Stomach (tissue), 9 donors: ENCODE results near the gene CFAP92. TPM values are rescaled to one million over a fixed set of nuclear protein-coding genes. Genes with fewer than 3 reads are reported as not detected.

ENCODE experiments used
- DNase-seq, 2 donors: peaks; one replicate each; pipeline versions ENCODE4 v3.0.0 to v3.0.0-alpha.2; 2013 to 2019
- H3K27ac ChIP-seq, 5 donors: fragments of 200-600 bp in 4 of 5; sonication (generic) in 4 of 5; one replicate each; pipeline ENCODE4 v1.5.1; 2013 to 2019; ENCODE audit warnings: mild to moderate bottlenecking in 1 of 5, moderate library complexity in 1 of 5
- H3K27me3 ChIP-seq, 3 donors: fragments of 200-600 bp; sonication (generic); one replicate each; pipeline ENCODE4 v1.5.1; 2017 to 2019; ENCODE audit warnings: mixed run types in 1 of 3
- H3K36me3 ChIP-seq, 4 donors: fragments of 200-600 bp; sonication (generic); 1 replicate in 3 of 4; 2 replicates in 1 of 4; pipeline ENCODE4 v1.5.1; 2016 to 2019
- H3K4me1 ChIP-seq, 4 donors: fragments of 200-600 bp; sonication (generic); one replicate each; pipeline ENCODE4 v1.5.1; 2016 to 2019
- H3K4me3 ChIP-seq, 4 donors: fragments of 200-600 bp; sonication (generic) in 3 of 4; one replicate each; pipeline ENCODE4 v1.5.1; 2016 to 2019; ENCODE audit warnings: mild to moderate bottlenecking in 1 of 4
- H3K9me3 ChIP-seq, 4 donors: fragments of 200-600 bp; sonication (generic); one replicate each; pipeline ENCODE4 v1.5.1; 2016 to 2019
- EP300 ChIP-seq: sonication (generic); formaldehyde crosslinking; IDR thresholded peaks from one replicate; pipeline ENCODE4 v1.6.1; 2017; ENCODE audit warnings: antibody characterized with exemption
- POLR2A ChIP-seq, 4 donors: fragments of 450-650 bp; IDR thresholded peaks; one replicate each; pipeline ENCODE4 v1.6.1; 2016; ENCODE audit warnings: antibody characterized with exemption in 4 of 4, control low read depth in 2 of 4, mild to moderate bottlenecking in 1 of 4, moderate library complexity in 1 of 4
- POLR2AphosphoS5 ChIP-seq, 3 donors: sonication (generic); formaldehyde crosslinking; IDR thresholded peaks; one replicate each; pipeline ENCODE4 v1.6.1; 2016; ENCODE audit warnings: antibody characterized with exemption in 3 of 3
- WGBS, 5 donors: extraction: QIAGEN DNeasy Blood & Tissue Kit in 3 of 5; methylation state at CpG; one replicate each; pipeline versions ENCODE4 v1.1.5 to v1.1.7; 2013 to 2018; 5-methylcytosine and 5-hydroxymethylcytosine counted together
- intact Hi-C: fragments of 100-400 bp; cut with DNase I; formaldehyde crosslinking; loops from one replicate; pipeline ENCODE4 v1.15.1; 2023; ENCODE audit warnings: low total_unique reads
- polyA plus RNA-seq, 3 donors: library from polyadenylated mRNA; stranded (reverse); fragments of 200-250 nt; gene quantifications; one replicate each; pipeline ENCODE4 v1.2.3, GENCODE V29; 2013
- total RNA-seq, 5 donors: library from RNA; depleted of rRNA; stranded (reverse); fragments of >200 nt; gene quantifications; one replicate each; pipeline versions ENCODE4 v1.1.0 to v1.2.3, GENCODE V29; 2014 to 2016
- TF ChIP-seq, protein P1 (sequence below), 7 experiments: fragments of 450-650 bp in 4 of 7; fragments of 200-600 bp in 3 of 7; sonication (generic) in 3 of 7; IDR thresholded peaks; one replicate each; pipeline ENCODE4 v1.5.1; 2016 to 2019; ENCODE audit warnings: antibody characterized with exemption in 7 of 7, control low read depth in 2 of 7, mild to moderate bottlenecking in 1 of 7
- donor health status: healthy with polysubstance abuse.
- donor health status: Bipolar disorder and iron deficiency.
- donor health status: healthy.

CFAP92 gene
- total and polyA plus RNA-seq, 8 donors = 0.50 to 13.4 (median 2.3) TPM

DNA sequence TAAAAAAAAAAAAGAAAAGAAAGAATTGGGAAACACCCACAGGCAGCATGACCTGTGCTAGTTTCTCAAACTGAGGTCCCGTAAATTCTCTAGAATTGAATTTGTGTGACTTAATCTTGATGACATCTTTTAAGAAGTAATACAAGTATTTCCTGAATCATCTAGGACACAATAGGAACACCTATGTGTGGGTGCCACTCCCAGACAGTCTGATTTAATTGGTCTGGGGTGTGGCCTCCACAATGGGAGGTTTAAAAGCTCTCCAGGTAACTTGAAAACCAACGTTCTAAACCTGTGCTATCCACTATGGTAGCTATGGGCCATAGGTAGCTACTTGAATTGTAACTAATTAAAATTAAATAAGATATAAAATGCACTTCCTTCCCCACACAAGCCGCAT, 28.1 kb downstream of the CFAP92 start:
- Histone ChIP-seq H3K4me3 (no peak overlapping the region), H3K27ac (no peak overlapping the region), H3K4me1 (peaks cover 0 to 19% (median 6%) of the 10 kb centered on the region in 4 donors), H3K27me3 (no peaks in the 10 kb centered on the region), H3K36me3 (no peaks in the 10 kb centered on the region), H3K9me3 (no peaks in the 10 kb centered on the region)
- DNase-seq = no peak
- 68 to 83% (median 76%) methylated on average over 3 of the region's 3 CpGs for WGBS, 5 donors
- TF ChIP-seq, protein P1, sequence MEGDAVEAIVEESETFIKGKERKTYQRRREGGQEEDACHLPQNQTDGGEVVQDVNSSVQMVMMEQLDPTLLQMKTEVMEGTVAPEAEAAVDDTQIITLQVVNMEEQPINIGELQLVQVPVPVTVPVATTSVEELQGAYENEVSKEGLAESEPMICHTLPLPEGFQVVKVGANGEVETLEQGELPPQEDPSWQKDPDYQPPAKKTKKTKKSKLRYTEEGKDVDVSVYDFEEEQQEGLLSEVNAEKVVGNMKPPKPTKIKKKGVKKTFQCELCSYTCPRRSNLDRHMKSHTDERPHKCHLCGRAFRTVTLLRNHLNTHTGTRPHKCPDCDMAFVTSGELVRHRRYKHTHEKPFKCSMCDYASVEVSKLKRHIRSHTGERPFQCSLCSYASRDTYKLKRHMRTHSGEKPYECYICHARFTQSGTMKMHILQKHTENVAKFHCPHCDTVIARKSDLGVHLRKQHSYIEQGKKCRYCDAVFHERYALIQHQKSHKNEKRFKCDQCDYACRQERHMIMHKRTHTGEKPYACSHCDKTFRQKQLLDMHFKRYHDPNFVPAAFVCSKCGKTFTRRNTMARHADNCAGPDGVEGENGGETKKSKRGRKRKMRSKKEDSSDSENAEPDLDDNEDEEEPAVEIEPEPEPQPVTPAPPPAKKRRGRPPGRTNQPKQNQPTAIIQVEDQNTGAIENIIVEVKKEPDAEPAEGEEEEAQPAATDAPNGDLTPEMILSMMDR (IDR thresholded peaks at IDR 0.05) = no peak
- no peak for TF ChIP-seq POLR2A (IDR thresholded peaks at IDR 0.05)
- no peak for TF ChIP-seq POLR2AphosphoS5 (IDR thresholded peaks at IDR 0.05)
- no peak for TF ChIP-seq EP300
- intact Hi-C loops = no loop called here

DNA sequence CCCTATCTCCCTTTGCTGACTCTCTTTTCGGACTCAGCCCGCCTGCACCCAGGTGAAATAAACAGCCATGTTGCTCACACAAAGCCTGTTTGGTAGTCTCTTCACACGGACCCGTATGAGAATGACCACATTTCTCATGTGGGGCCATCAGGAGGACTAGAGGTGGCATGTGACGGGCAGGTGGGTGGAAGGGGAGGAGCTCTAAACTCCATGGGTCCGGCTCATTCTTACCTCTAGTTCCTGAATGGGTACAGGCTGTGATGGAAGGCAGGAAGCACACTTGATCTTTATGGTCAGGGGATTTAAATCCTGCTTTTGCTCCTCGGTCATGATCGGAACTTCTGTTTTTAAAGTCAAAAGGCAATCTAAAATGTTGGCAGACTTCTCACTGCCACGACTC, 28.6 kb downstream of the CFAP92 start:
- Histone ChIP-seq H3K27ac (no peak overlapping the region), H3K9me3 (no peaks in the 10 kb centered on the region), H3K36me3 (no peaks in the 10 kb centered on the region), H3K4me3 (no peak overlapping the region), H3K4me1 (peaks cover 0 to 13% (median 2%) of the 10 kb centered on the region in 4 donors), H3K27me3 (no peaks in the 10 kb centered on the region)
- no peak for DNase-seq
- no peak for TF ChIP-seq POLR2A (IDR thresholded peaks at IDR 0.05)
- 78 to 89% (median 81%) methylated on average over 8 to 9 of the region's 9 CpGs for WGBS, 5 donors
- intact Hi-C loops = no loop called here

DNA sequence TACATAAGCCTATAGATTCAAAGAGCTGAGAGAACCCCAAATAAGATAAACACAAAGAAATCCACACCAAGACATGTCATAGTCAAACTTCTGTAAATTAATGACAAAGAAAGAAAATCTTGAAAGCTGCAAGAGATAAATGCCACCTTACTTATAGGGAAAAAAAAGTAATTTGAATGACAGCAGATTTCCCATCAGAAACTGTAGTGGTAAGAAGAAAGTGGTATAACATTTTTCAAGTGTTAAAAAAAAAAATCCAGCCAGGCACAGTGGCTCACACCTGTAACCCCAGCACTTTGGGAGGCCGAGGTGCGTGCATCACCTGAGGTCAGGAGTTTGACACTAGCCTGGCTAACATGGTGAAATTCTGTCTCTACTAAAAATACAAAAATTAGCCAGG, 37.4 kb downstream of the CFAP92 start:
- Histone ChIP-seq H3K27ac (no peak overlapping the region), H3K4me1 (no peaks in the 10 kb centered on the region), H3K4me3 (no peak overlapping the region), H3K27me3 (no peaks in the 10 kb centered on the region), H3K36me3 (no peaks in the 10 kb centered on the region), H3K9me3 (peaks cover 0 to 5% (median 0%) of the 10 kb centered on the region in 4 donors)
- DNase-seq = no peak
- 85 to 97% (median 94%) methylated on average over 2 of the region's 2 CpGs for WGBS, 5 donors
- intact Hi-C loops = no loop called here
- TF ChIP-seq POLR2A (IDR thresholded peaks at IDR 0.05) (no peak), POLR2AphosphoS5 (IDR thresholded peaks at IDR 0.05) (no peak), EP300 (no peak)
- TF ChIP-seq, protein P1 (IDR thresholded peaks at IDR 0.05) = no peak

DNA sequence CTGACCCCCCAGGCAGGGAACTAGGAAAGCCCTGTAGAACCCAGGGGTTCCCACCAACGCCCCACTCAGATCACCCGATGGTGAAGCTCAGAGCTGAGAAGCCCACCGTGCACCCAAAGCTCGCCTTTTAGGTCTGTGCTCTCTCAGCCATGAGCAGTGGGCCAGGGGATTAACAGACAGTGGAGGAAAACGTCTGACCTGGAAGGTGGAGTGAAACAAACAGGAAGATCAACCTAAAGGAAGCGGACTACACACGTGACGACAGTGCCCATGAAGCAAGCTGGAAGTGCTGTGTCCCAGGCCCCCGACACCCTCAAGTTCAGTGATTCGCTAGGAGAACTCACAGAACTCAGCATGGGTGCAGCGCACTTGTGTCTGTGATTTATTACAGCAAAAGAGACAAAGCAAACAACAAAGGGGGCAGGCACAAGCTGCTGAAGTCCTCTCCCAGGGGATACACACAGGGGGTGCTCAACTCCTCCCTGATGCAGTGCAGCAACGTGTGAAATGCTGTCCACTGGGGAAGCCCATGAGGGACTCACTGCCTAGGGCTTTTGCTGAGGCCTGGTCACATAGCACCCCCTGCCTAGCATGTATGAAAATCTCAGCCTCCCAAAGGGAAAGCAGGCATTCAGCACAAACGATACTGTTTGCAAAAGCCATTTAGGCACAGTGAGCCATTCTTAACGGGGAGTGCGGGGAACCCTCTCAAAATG, 43.5 kb downstream of the CFAP92 start:
- intact Hi-C loops = no loop called here
- H3K4me3 ChIP-seq = no peak overlapping the region
- TF ChIP-seq, protein P1 (IDR thresholded peaks at IDR 0.05) = no peak
- no peak for TF ChIP-seq EP300
- no peak for TF ChIP-seq POLR2AphosphoS5 (IDR thresholded peaks at IDR 0.05)
- TF ChIP-seq POLR2A (IDR thresholded peaks at IDR 0.05) = no peak
- DNase-seq = peak in 1 of 2 donors; percentile 64
- H3K36me3 ChIP-seq = no peaks in the 10 kb centered on the region
- WGBS, 5 donors = 65 to 69% (median 66%) methylated on average over 15 of the region's 15 CpGs
- H3K27ac ChIP-seq = no peak overlapping the region
- no peaks in the 10 kb centered on the region for H3K9me3 ChIP-seq
- H3K27me3 ChIP-seq = no peaks in the 10 kb centered on the region
- peaks cover 0 to 11% (median 4%) of the 10 kb centered on the region in 4 donors for H3K4me1 ChIP-seq

DNA sequence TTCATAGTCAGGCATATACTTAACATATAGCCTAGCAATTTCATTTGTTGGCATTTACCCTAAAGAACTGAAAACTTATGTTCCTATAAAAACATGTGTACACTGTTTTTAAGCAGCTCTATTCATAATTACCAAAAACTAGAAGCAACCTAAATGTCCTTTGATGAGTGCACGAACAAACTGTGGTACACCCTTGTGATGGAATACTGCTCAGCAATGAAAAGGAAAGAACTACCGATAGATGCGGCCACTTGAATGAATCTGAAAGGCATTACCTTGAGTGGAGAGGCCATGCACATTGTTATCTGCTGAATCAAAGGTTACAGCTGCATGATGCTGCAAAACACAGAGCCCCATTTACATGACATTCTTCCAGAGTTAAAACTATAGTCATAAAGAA, 44.7 kb downstream of the CFAP92 start:
- no peak for DNase-seq
- H3K4me3 ChIP-seq = no peak overlapping the region
- H3K9me3 ChIP-seq = no peaks in the 10 kb centered on the region
- intact Hi-C loops = no loop called here
- WGBS, 5 donors = 96 to 98% (median 97%) methylated on average over 3 of the region's 3 CpGs
- no peaks in the 10 kb centered on the region for H3K27me3 ChIP-seq
- TF ChIP-seq, protein P1 (IDR thresholded peaks at IDR 0.05) = no peak
- H3K4me1 ChIP-seq = peaks cover 0 to 16% (median 4%) of the 10 kb centered on the region in 4 donors
- no peak overlapping the region for H3K27ac ChIP-seq
- no peaks in the 10 kb centered on the region for H3K36me3 ChIP-seq
